Astrocyte of the spinal cord (primary cell): ENCODE data around the gene C6orf163.
A peak's percentile ranks its signal among the peaks of the same experiment; 100 is the strongest.
"Not testable (repeated sequence)": the region's sequence is repeated elsewhere in the genome, so short reads cannot be mapped to it uniquely, and the experiment has no call there.

Source experiments
- DNase-seq: peaks from one replicate; pipeline ENCODE4 v3.0.0; 2011; ENCODE audit warnings: low read depth, low spot score
- H3K4me3 ChIP-seq: 2 replicates; pipeline ENCODE4 v1.5.1; 2011; ENCODE audit warnings: low read depth, mild to moderate bottlenecking, low read length, moderate library complexity
- CTCF ChIP-seq: IDR thresholded peaks from 2 replicates; pipeline ENCODE4 v1.5.1; 2012; ENCODE audit warnings: low read depth, mild to moderate bottlenecking, low read length, inconsistent platforms
- in situ Hi-C: cut with HindIII; loops from 2 replicates; pipeline ENCODE4 v1.10.0; 2017; ENCODE audit warnings: low sequenced_read_pairs

Gene C6orf163

GRCh38 chr6:87344731-87345130, at the start of gene C6orf163:
TSS of gene C6orf163 (plus strand) at chr6:87344813. CDS start at chr6:87345100, 287 bp downstream.
- no peak within 1 kb of the TSS for H3K4me3 ChIP-seq
- DNase-seq, result no peak
- in situ Hi-C loops, result no loop called here
- TF ChIP-seq CTCF, result no peak

GRCh38 chr6:87297119-87297518, 47.5 kb upstream of the C6orf163 start:
- H3K4me3 ChIP-seq, result no peak overlapping the region
- peak; percentile 29 for DNase-seq
- in situ Hi-C loops, result no loop called here
- no peak for TF ChIP-seq CTCF

GRCh38 chr6:87301277-87301676, 43.3 kb upstream of the C6orf163 start:
- in situ Hi-C loops, DNase-seq, H3K4me3 ChIP-seq: not testable (repeated sequence)

GRCh38 chr6:87308970-87309369, 35.6 kb upstream of the C6orf163 start:
- no peak overlapping the region for H3K4me3 ChIP-seq
- TF ChIP-seq CTCF, result no peak
- in situ Hi-C loops, result no loop called here
- DNase-seq, result no peak

- H3K4me3 ChIP-seq, result no peak overlapping the region
- in situ Hi-C loops, result no loop called here
- DNase-seq, result no peak
- TF ChIP-seq CTCF, result no peak
These were observed 31.8 kb upstream of the C6orf163 start for GRCh38 chr6:87312860-87313259.

GRCh38 chr6:87315071-87315470, 29.5 kb upstream of the C6orf163 start:
- TF ChIP-seq CTCF, result no peak
- H3K4me3 ChIP-seq, result no peak overlapping the region
- no peak for DNase-seq
- in situ Hi-C loops, result no loop called here

GRCh38 chr6:87319271-87319987, 25.2 kb upstream of the C6orf163 start:
- in situ Hi-C loops, result no loop called here
- no peak for TF ChIP-seq CTCF
- H3K4me3 ChIP-seq, result no peak overlapping the region
- DNase-seq, result no peak
